HCT116 (cell line): ENCODE results near the gene FGF14. TPM values are rescaled to one million over a fixed set of nuclear protein-coding genes. Genes with fewer than 3 reads are reported as not detected.

Source experiments
- ATAC-seq: fragments of 200-7000 bp; cut with Tn5 transposase; 2 replicates; pipeline ENCODE4 v1.9.1; 2020; ENCODE audit warnings: mild to moderate bottlenecking, moderate library complexity
- BruUV-seq: library from RNA; stranded (reverse); fragments of 400-500 nt; replicated peaks from 2 replicates; lab custom pipeline; 2021; lab: Mats Ljungman, UMichigan
- CTCF ChIA-PET: fragments of 300-600 bp; sonication (Branson Sonifier 250); formaldehyde crosslinking; loops from one replicate; lab custom pipeline; 2021; ENCODE audit warnings: antibody characterized with exemption; lab: Charles Lee
- POLR2A ChIA-PET: fragments of 300-600, 350-600 bp; sonication (Branson Sonifier 250); formaldehyde crosslinking; loops from one replicate; lab custom pipeline; 2021; ENCODE audit warnings: antibody characterized with exemption; lab: Charles Lee
- RAD21 ChIA-PET, 2 experiments: fragments of 300-600 bp; sonication (Branson Sonifier 250); formaldehyde crosslinking; loops; one replicate each; lab custom pipeline; 2023; ENCODE audit warnings: low total read pairs in 2 of 2; ENCODE audit not compliant: uncharacterized antibody in 2 of 2, unreplicated experiment in 2 of 2, low non-redundant PET in 1 of 2; lab: Charles Lee
- DNase-seq: peaks from one replicate; pipeline ENCODE4 v3.0.0-alpha.2; 2010; ENCODE audit warnings: low read depth, low spot score
- H2AFZ ChIP-seq: fragments of 200-600 bp; shearing (Covaris generic), sonication (generic); 2 replicates; pipeline ENCODE4 v1.6.1; 2017; ENCODE audit warnings: low read depth, mixed run types, mixed read lengths, antibody characterized with exemption, low read length; ENCODE audit not compliant: poor library complexity, severe bottlenecking
- H3K27ac ChIP-seq: 2 replicates; pipeline ENCODE4 v1.5.1; 2012; ENCODE audit warnings: low read depth, low read length
- H3K27me3 ChIP-seq: fragments of 200-600 bp; sonication (generic); 2 replicates; pipeline ENCODE4 v1.6.1; 2016; ENCODE audit warnings: mixed run types, low read length, mixed read lengths; ENCODE audit not compliant: insufficient read depth
- H3K36me3 ChIP-seq, 2 experiments: fragments of 200-500 bp in 1 of 2; fragments of 200-600 bp in 1 of 2; sonication (Bioruptor generic) in 1 of 2; sonication (generic) in 1 of 2; 2 replicates each; pipeline versions ENCODE4 v1.5.1 to v1.6.1; 2014 to 2016; ENCODE audit warnings: low read length in 2 of 2, inconsistent platforms in 1 of 2, mixed read lengths in 1 of 2, mixed run types in 1 of 2; ENCODE audit not compliant: insufficient read depth in 2 of 2, control insufficient read depth in 1 of 2
- H3K4me1 ChIP-seq, 2 experiments: fragments of 200-600 bp in 1 of 2; sonication (generic) in 1 of 2; 2 replicates each; pipeline versions ENCODE4 v1.5.1 to v1.6.1; 2012 to 2017; ENCODE audit warnings: low read length in 2 of 2, inconsistent platforms in 1 of 2, mild to moderate bottlenecking in 1 of 2, mixed read lengths in 1 of 2, mixed run types in 1 of 2, moderate library complexity in 1 of 2; ENCODE audit not compliant: insufficient read depth in 2 of 2, control insufficient read depth in 1 of 2
- H3K4me2 ChIP-seq: fragments of 200-600 bp; sonication (generic); 2 replicates; pipeline ENCODE4 v1.6.1; 2017; ENCODE audit warnings: mixed run types, low read length, mixed read lengths
- H3K4me3 ChIP-seq, 2 experiments: fragments of 200-600 bp in 1 of 2; sonication (generic) in 1 of 2; replicated peaks in 1 of 2; 2 replicates each; pipeline ENCODE4 v1.5.1; 2011 to 2016; ENCODE audit warnings: low read length in 2 of 2, control low read depth in 1 of 2, low read depth in 1 of 2, mild to moderate bottlenecking in 1 of 2, mixed read lengths in 1 of 2, mixed run types in 1 of 2
- H3K79me2 ChIP-seq: fragments of 200-600 bp; sonication (generic); 2 replicates; pipeline ENCODE4 v1.6.1; 2017; ENCODE audit warnings: mild to moderate bottlenecking, mixed run types, low read length, moderate library complexity, mixed read lengths; ENCODE audit not compliant: insufficient read depth
- H3K9ac ChIP-seq: fragments of 200-600 bp; sonication (generic); 2 replicates; pipeline ENCODE4 v1.6.1; 2016; ENCODE audit warnings: low read length, mixed read lengths
- H3K9me2 ChIP-seq: fragments of 200-600 bp; sonication (generic), shearing (Covaris generic); 2 replicates; pipeline ENCODE4 v1.6.1; 2017; ENCODE audit warnings: mixed run types, mild to moderate bottlenecking, moderate library complexity; ENCODE audit not compliant: insufficient read depth
- H3K9me3 ChIP-seq, 2 experiments: fragments of 200-500 bp in 1 of 2; fragments of 200-600 bp in 1 of 2; sonication (Bioruptor generic) in 1 of 2; sonication (generic) in 1 of 2; 2 replicates each; pipeline ENCODE4 v1.6.1; 2014 to 2017; ENCODE audit warnings: low read length in 2 of 2, mixed read lengths in 2 of 2, inconsistent platforms in 1 of 2, low read depth in 1 of 2, mild to moderate bottlenecking in 1 of 2, mixed run types in 1 of 2, moderate library complexity in 1 of 2; ENCODE audit not compliant: control insufficient read depth in 1 of 2, insufficient read depth in 1 of 2
- H4K20me1 ChIP-seq: fragments of 200-600 bp; sonication (generic), shearing (Covaris generic); 2 replicates; pipeline ENCODE4 v1.6.1; 2017; ENCODE audit warnings: mixed run types, mild to moderate bottlenecking, moderate library complexity; ENCODE audit not compliant: insufficient read depth
- ATF3 ChIP-seq: IDR thresholded peaks from 2 replicates; pipeline ENCODE4 v1.6.1; 2012
- CBX3 ChIP-seq: IDR thresholded peaks from 2 replicates; pipeline ENCODE4 v1.6.1; 2012; ENCODE audit warnings: low read depth
- CEBPB ChIP-seq: IDR thresholded peaks from 2 replicates; pipeline ENCODE4 v1.6.1; 2012; ENCODE audit warnings: low read depth
- CTCF ChIP-seq, 3 experiments: fragments of 200-600 bp in 1 of 3; sonication (generic) in 1 of 3; IDR thresholded peaks in 2 of 3; conservative IDR thresholded peaks in 1 of 3; 2 replicates each; pipeline ENCODE4 v1.5.1; 2012 to 2017; ENCODE audit warnings: low read depth in 2 of 3, low read length in 2 of 3, antibody characterized with exemption in 1 of 3, borderline replicate concordance in 1 of 3, control low read depth in 1 of 3, mild to moderate bottlenecking in 1 of 3, mixed read lengths in 1 of 3, mixed run types in 1 of 3, moderate library complexity in 1 of 3; ENCODE audit not compliant: insufficient read depth in 1 of 3
- EGR1 ChIP-seq: IDR thresholded peaks from 2 replicates; pipeline ENCODE4 v1.6.1; 2012; ENCODE audit warnings: low read depth
- ELF1 ChIP-seq: IDR thresholded peaks from 2 replicates; pipeline ENCODE4 v1.6.1; 2012; ENCODE audit warnings: low read depth, borderline replicate concordance
- EZH2 ChIP-seq: fragments of 200-600 bp; sonication (generic); IDR thresholded peaks from 2 replicates; pipeline ENCODE4 v1.6.1; 2017; ENCODE audit warnings: antibody characterized with exemption, mixed run types
- EZH2phosphoT487 ChIP-seq: fragments of 200-600 bp; IDR thresholded peaks from 2 replicates; pipeline ENCODE4 v1.6.1; 2018; ENCODE audit warnings: antibody characterized with exemption, borderline replicate concordance
- FOSL1 ChIP-seq: IDR thresholded peaks from 2 replicates; pipeline ENCODE4 v1.6.1; 2012; ENCODE audit warnings: low read depth
- JUND ChIP-seq: IDR thresholded peaks from 2 replicates; pipeline ENCODE4 v1.6.1; 2012
- MAX ChIP-seq: IDR thresholded peaks from 2 replicates; pipeline ENCODE4 v1.6.1; 2012
- POLR2A ChIP-seq: IDR thresholded peaks from 2 replicates; pipeline ENCODE4 v1.7.0; 2011; ENCODE audit warnings: borderline replicate concordance; ENCODE audit not compliant: insufficient read depth, insufficient read length; ENCODE audit errors: extremely low read depth
- POLR2AphosphoS5 ChIP-seq: IDR thresholded peaks from 2 replicates; pipeline ENCODE4 v1.6.1; 2011; ENCODE audit warnings: mild to moderate bottlenecking, low read depth, low read length, moderate library complexity
- REST ChIP-seq: IDR thresholded peaks from 2 replicates; pipeline ENCODE4 v1.6.1; 2012; ENCODE audit warnings: low read depth
- SIN3A ChIP-seq: IDR thresholded peaks from 2 replicates; pipeline ENCODE4 v1.6.1; 2012; ENCODE audit warnings: low read depth
- SRF ChIP-seq: IDR thresholded peaks from 2 replicates; pipeline ENCODE4 v1.6.1; 2012; ENCODE audit warnings: low read depth
- TCF7L2 ChIP-seq: IDR thresholded peaks from 2 replicates; pipeline ENCODE4 v1.7.0; 2011; ENCODE audit warnings: borderline replicate concordance, inconsistent platforms; ENCODE audit not compliant: insufficient read depth, insufficient read length; ENCODE audit errors: extremely low read depth
- YY1 ChIP-seq: IDR thresholded peaks from 2 replicates; pipeline ENCODE4 v1.6.1; 2011; ENCODE audit warnings: low read length, low read depth, moderate library complexity, mild to moderate bottlenecking; ENCODE audit not compliant: insufficient replicate concordance; ENCODE audit errors: extremely low read depth
- ZBTB33 ChIP-seq: IDR thresholded peaks from 2 replicates; pipeline ENCODE4 v1.6.1; 2011; ENCODE audit warnings: mild to moderate bottlenecking, low read length, moderate library complexity; ENCODE audit not compliant: insufficient replicate concordance; ENCODE audit errors: extremely low read depth
- intact Hi-C: fragments of 100-400 bp; cut with micrococcal nuclease; formaldehyde crosslinking; loops from 2 replicates; pipeline ENCODE4 v1.10.0; 2022
- total RNA-seq: library from RNA; stranded (reverse); gene quantifications from one replicate; pipeline ENCODE4 v1.2.1, GENCODE V29; 2021; ENCODE audit not compliant: unreplicated experiment

FGF14 gene
- total RNA-seq, 1 experiment from 2014 or later, result not detected

GRCh38 chr13:101838323-101838722, 563.5 kb downstream of the FGF14 start:
- no peaks in the 10 kb centered on the region for H3K79me2 ChIP-seq
- intact Hi-C loops, result no loop called here
- no peak overlapping the region for H3K4me2 ChIP-seq
- ChIA-PET POLR2A (no interaction called here), CTCF (no interaction called here), RAD21 (no interaction called here)
- no peak for ATAC-seq
- no peaks in the 10 kb centered on the region for H3K9me2 ChIP-seq
- no peaks in the 10 kb centered on the region for H4K20me1 ChIP-seq
- H3K27me3 ChIP-seq, result no peaks in the 10 kb centered on the region
- peaks cover 0 to 13% of the 10 kb centered on the region in 2 experiments; a peak in 1 of 4 replicates for H3K9me3 ChIP-seq
- DNase-seq, result no peak
- no peak overlapping the region for H3K4me3 ChIP-seq
- H2AFZ ChIP-seq, result no peak overlapping the region
- no peak overlapping the region for H3K27ac ChIP-seq
- BruUV-seq, result no TSS peak
- H3K4me1 ChIP-seq, result no peaks in the 10 kb centered on the region
- H3K9ac ChIP-seq, result no peak overlapping the region
- TF ChIP-seq TCF7L2 (no peak), REST (no peak), JUND (no peak), SIN3A (no peak), ZBTB33 (no peak), EZH2phosphoT487 (no peak), POLR2AphosphoS5 (no peak), FOSL1 (no peak), SRF (no peak), ELF1 (no peak), MAX (no peak), EZH2 (no peak), CEBPB (no peak), CBX3 (no peak), POLR2A (no peak), CTCF (IDR thresholded peaks at IDR 0.05 in 2 of 3, conservative IDR thresholded peaks at IDR 0.05 in 1 of 3; ENCODE audit: borderline replicate concordance in 1 of 3, insufficient read depth in 1 of 3, low read depth in 2 of 3, low read length in 2 of 3) (no peak), YY1 (no peak), ATF3 (no peak), EGR1 (no peak)
- H3K36me3 ChIP-seq, result no peaks in the 10 kb centered on the region
